ENCODE results near the gene SF3B2.

The SF3B2 gene

DNA sequence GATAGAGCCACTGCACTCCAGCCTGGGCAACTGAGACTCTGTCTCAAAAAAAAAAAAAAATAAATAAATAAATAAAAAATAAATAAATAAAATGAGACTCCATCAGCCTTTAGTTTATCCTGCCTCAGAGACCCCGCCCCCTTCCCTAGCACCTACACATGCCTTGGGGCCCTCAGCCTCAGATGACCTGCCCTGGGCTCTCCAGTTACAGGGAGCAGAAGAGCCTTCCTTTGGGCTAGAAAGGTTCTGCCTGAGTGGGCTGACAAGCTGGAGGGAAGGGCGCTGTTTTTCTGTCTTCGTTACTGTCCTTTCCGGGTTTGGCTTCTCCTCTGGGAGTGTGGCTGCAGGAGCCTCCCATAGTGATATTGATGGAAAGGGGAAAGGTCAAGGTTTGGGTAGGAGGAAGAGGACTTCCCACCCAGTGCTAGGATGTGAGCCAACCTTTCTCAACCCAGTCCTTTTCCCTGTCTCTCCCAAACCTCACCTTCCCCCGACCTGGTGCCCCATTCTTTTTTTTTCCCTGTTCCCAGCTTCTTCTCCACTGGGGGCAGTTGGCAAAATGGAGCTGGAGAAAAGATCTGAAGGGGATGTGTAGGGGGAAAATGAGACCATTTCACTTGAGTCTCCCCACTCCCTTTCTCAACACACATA is 1.5 kb upstream of the SF3B2 start:
- no peak for TF ChIP-seq OSR1 (CRISPR knock-in tag; IDR thresholded peaks at IDR 0.05)
- TF ChIP-seq, protein P1, sequence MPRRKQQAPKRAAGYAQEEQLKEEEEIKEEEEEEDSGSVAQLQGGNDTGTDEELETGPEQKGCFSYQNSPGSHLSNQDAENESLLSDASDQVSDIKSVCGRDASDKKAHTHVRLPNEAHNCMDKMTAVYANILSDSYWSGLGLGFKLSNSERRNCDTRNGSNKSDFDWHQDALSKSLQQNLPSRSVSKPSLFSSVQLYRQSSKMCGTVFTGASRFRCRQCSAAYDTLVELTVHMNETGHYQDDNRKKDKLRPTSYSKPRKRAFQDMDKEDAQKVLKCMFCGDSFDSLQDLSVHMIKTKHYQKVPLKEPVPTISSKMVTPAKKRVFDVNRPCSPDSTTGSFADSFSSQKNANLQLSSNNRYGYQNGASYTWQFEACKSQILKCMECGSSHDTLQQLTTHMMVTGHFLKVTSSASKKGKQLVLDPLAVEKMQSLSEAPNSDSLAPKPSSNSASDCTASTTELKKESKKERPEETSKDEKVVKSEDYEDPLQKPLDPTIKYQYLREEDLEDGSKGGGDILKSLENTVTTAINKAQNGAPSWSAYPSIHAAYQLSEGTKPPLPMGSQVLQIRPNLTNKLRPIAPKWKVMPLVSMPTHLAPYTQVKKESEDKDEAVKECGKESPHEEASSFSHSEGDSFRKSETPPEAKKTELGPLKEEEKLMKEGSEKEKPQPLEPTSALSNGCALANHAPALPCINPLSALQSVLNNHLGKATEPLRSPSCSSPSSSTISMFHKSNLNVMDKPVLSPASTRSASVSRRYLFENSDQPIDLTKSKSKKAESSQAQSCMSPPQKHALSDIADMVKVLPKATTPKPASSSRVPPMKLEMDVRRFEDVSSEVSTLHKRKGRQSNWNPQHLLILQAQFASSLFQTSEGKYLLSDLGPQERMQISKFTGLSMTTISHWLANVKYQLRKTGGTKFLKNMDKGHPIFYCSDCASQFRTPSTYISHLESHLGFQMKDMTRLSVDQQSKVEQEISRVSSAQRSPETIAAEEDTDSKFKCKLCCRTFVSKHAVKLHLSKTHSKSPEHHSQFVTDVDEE (CRISPR knock-in tag; IDR thresholded peaks at IDR 0.05), result no peak
- TF ChIP-seq CSDC2 (CRISPR knock-in tag; IDR thresholded peaks at IDR 0.05), result no peak
- TF ChIP-seq, protein P2, sequence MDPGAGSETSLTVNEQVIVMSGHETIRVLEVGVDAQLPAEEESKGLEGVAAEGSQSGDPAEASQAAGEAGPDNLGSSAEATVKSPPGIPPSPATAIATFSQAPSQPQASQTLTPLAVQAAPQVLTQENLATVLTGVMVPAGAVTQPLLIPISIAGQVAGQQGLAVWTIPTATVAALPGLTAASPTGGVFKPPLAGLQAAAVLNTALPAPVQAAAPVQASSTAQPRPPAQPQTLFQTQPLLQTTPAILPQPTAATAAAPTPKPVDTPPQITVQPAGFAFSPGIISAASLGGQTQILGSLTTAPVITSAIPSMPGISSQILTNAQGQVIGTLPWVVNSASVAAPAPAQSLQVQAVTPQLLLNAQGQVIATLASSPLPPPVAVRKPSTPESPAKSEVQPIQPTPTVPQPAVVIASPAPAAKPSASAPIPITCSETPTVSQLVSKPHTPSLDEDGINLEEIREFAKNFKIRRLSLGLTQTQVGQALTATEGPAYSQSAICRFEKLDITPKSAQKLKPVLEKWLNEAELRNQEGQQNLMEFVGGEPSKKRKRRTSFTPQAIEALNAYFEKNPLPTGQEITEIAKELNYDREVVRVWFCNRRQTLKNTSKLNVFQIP (CRISPR knock-in tag; IDR thresholded peaks at IDR 0.05; ENCODE audit: borderline replicate concordance, low read depth), result no peak
- no peak for TF ChIP-seq ZNF8 (CRISPR knock-in tag; IDR thresholded peaks at IDR 0.05)
- TF ChIP-seq, protein P3, sequence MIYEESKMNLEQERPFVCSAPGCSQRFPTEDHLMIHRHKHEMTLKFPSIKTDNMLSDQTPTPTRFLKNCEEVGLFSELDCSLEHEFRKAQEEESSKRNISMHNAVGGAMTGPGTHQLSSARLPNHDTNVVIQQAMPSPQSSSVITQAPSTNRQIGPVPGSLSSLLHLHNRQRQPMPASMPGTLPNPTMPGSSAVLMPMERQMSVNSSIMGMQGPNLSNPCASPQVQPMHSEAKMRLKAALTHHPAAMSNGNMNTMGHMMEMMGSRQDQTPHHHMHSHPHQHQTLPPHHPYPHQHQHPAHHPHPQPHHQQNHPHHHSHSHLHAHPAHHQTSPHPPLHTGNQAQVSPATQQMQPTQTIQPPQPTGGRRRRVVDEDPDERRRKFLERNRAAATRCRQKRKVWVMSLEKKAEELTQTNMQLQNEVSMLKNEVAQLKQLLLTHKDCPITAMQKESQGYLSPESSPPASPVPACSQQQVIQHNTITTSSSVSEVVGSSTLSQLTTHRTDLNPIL (CRISPR knock-in tag; IDR thresholded peaks at IDR 0.05; ENCODE audit: low read depth), result no peak
- no peak for TF ChIP-seq ZNF565 (CRISPR knock-in tag; conservative IDR thresholded peaks at IDR 0.05; ENCODE audit: low read depth)
- no peak for TF ChIP-seq BACH2 (CRISPR knock-in tag; IDR thresholded peaks at IDR 0.05; ENCODE audit: borderline replicate concordance)
- TF ChIP-seq ZFP3 (CRISPR knock-in tag; IDR thresholded peaks at IDR 0.05), result no peak
- no peak for TF ChIP-seq TCF4 (CRISPR knock-in tag; IDR thresholded peaks at IDR 0.05; ENCODE audit: borderline replicate concordance)
- no peak for TF ChIP-seq ARNTL (CRISPR knock-in tag; IDR thresholded peaks at IDR 0.05; ENCODE audit: borderline replicate concordance, low read depth)
- TF ChIP-seq, protein P4, sequence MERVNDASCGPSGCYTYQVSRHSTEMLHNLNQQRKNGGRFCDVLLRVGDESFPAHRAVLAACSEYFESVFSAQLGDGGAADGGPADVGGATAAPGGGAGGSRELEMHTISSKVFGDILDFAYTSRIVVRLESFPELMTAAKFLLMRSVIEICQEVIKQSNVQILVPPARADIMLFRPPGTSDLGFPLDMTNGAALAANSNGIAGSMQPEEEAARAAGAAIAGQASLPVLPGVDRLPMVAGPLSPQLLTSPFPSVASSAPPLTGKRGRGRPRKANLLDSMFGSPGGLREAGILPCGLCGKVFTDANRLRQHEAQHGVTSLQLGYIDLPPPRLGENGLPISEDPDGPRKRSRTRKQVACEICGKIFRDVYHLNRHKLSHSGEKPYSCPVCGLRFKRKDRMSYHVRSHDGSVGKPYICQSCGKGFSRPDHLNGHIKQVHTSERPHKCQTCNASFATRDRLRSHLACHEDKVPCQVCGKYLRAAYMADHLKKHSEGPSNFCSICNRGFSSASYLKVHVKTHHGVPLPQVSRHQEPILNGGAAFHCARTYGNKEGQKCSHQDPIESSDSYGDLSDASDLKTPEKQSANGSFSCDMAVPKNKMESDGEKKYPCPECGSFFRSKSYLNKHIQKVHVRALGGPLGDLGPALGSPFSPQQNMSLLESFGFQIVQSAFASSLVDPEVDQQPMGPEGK (CRISPR knock-in tag; IDR thresholded peaks at IDR 0.05; ENCODE audit: borderline replicate concordance), result no peak
- ATAC-seq, result no peak

DNA sequence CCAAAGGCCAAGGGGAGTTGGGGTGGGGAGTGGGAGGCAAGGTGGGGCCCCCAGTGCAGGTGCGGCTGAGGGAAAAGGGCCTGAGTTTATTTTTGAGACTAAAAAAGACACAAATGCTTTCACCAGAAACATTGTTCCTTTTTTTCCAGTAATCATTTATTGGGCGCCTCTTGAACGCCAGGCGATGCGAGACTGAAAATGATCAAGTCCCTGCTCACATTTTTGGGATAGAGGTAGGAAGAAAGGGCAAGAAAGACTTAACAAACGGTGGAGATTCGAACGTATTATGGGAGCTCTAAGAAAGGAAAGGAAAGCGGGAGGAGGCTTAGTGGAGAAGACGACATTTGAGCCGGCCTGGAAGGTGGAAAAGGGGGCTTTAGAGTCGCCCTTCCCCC is 796 bp upstream of the SF3B2 start:
- no peak for ATAC-seq
- no peak for TF ChIP-seq TOX (CRISPR knock-in tag; IDR thresholded peaks at IDR 0.05; ENCODE audit: borderline replicate concordance)
- TF ChIP-seq, protein P5, sequence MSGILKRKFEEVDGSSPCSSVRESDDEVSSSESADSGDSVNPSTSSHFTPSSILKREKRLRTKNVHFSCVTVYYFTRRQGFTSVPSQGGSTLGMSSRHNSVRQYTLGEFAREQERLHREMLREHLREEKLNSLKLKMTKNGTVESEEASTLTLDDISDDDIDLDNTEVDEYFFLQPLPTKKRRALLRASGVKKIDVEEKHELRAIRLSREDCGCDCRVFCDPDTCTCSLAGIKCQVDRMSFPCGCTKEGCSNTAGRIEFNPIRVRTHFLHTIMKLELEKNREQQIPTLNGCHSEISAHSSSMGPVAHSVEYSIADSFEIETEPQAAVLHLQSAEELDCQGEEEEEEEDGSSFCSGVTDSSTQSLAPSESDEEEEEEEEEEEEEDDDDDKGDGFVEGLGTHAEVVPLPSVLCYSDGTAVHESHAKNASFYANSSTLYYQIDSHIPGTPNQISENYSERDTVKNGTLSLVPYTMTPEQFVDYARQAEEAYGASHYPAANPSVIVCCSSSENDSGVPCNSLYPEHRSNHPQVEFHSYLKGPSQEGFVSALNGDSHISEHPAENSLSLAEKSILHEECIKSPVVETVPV (CRISPR knock-in tag; IDR thresholded peaks at IDR 0.05), result no peak
- TF ChIP-seq OSR1 (CRISPR knock-in tag; IDR thresholded peaks at IDR 0.05), result no peak
- no peak for TF ChIP-seq BACH2 (CRISPR knock-in tag; IDR thresholded peaks at IDR 0.05; ENCODE audit: borderline replicate concordance)
- TF ChIP-seq ZNF8 (CRISPR knock-in tag; IDR thresholded peaks at IDR 0.05), result no peak
- TF ChIP-seq, protein P3 (CRISPR knock-in tag; IDR thresholded peaks at IDR 0.05; ENCODE audit: low read depth), result no peak
- TF ChIP-seq TCF4 (CRISPR knock-in tag; IDR thresholded peaks at IDR 0.05; ENCODE audit: borderline replicate concordance), result no peak
- no peak for TF ChIP-seq ZNF70 (CRISPR knock-in tag; IDR thresholded peaks at IDR 0.05)

DNA sequence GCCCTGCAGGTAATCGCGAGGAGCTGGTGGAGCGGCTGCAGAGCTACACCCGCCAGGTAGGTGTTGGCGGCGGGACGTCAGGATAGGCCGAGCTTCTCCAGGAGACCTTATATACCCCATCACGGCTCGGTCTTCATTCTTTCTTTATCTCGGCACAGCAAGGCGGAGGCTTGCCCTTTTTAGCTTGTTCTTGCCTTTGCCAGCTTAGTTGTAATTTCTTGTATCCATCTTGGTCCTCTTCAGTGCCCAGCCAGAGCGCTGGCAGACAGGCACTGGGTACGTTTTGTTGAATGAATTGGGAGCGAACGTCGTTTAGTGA is 459 bp downstream of the SF3B2 start:
- no peak for TF ChIP-seq RARB (CRISPR knock-in tag; IDR thresholded peaks at IDR 0.05)
- no peak for TF ChIP-seq ZFP30 (CRISPR knock-in tag; IDR thresholded peaks at IDR 0.05)
- no peak for TF ChIP-seq ZNF8 (CRISPR knock-in tag; IDR thresholded peaks at IDR 0.05)
- TF ChIP-seq, protein P5 (CRISPR knock-in tag; IDR thresholded peaks at IDR 0.05), result no peak
- no peak for TF ChIP-seq ZNF70 (CRISPR knock-in tag; IDR thresholded peaks at IDR 0.05)
- TF ChIP-seq TOX (CRISPR knock-in tag; IDR thresholded peaks at IDR 0.05; ENCODE audit: borderline replicate concordance), result no peak
- TF ChIP-seq, protein P3 (CRISPR knock-in tag; IDR thresholded peaks at IDR 0.05; ENCODE audit: low read depth), result no peak
- TF ChIP-seq PPARA (CRISPR knock-in tag; IDR thresholded peaks at IDR 0.05; ENCODE audit: borderline replicate concordance), result no peak
- ATAC-seq, result no peak; the same call in 2 of the 3 replicates
